Measurements from ENCODE around the gene SYNDIG1.

- TF ChIP-seq, protein P1, sequence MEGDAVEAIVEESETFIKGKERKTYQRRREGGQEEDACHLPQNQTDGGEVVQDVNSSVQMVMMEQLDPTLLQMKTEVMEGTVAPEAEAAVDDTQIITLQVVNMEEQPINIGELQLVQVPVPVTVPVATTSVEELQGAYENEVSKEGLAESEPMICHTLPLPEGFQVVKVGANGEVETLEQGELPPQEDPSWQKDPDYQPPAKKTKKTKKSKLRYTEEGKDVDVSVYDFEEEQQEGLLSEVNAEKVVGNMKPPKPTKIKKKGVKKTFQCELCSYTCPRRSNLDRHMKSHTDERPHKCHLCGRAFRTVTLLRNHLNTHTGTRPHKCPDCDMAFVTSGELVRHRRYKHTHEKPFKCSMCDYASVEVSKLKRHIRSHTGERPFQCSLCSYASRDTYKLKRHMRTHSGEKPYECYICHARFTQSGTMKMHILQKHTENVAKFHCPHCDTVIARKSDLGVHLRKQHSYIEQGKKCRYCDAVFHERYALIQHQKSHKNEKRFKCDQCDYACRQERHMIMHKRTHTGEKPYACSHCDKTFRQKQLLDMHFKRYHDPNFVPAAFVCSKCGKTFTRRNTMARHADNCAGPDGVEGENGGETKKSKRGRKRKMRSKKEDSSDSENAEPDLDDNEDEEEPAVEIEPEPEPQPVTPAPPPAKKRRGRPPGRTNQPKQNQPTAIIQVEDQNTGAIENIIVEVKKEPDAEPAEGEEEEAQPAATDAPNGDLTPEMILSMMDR (IDR thresholded peaks at IDR 0.05) = no peak
- TF ChIP-seq POLR2A (IDR thresholded peaks at IDR 0.05) = no peak
Measured at GRCh38 chr20:24615353-24615752, 145.9 kb downstream of the SYNDIG1 start.

Measured in tibial nerve (tissue), 3 donors.